NCI-H446 (cell line): ENCODE data around the gene LRRD1.
"Not testable (repeated sequence)": the region's sequence is repeated elsewhere in the genome, so short reads cannot be mapped to it uniquely, and the experiment has no call there.

Experiments used
- DNase-seq, 2 experiments: peaks; one replicate each; lab custom pipeline; 2025; lab: John Stamatoyannopoulos, UW

The LRRD1 gene

DNA sequence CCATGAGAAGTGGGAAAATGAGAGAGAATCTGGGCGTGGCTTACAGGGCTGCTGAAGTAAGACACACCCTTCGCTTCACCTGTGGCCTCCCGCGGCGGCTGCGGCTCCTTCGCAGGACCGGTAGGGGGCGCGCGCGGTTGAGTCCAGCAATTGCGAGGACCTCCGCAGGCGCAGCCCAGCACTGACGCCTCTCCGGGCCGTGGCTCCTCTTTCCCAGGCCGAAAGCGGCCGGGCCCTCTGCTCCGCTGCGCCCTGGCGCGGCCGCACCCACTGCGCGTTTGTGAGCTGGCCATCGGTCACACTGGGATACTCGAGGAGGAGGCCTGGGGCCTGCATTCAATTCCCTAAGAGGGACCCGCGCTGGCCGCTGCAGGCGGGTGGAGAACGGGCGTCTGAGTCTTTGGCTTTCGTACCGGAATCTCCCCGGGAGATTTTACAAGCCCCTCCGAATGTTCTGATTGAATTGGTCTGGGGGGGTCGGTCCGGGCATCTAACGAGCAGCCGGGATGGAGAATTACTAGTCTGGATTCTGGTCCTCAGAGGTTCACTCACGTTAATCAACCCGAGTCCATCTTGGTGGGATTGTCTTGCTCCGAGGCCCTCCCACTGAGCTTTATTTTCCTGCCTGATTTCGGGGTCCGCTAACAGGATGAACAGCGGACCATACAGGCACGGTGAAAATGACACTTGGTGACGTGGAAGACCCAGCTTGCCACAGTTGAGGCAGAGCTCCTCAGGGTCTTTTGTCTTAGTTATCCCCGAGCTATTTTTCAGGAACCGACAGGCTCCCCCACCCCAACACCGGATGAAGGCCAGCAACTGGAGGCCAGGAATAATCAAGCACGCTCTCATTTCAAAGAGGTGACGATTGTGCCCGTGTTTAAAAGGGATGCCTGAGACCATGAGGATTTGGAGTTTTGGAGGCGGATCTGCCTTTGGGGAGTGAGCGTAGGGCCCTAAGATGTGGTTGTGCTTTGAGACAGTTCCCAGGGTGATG is at the start of gene LRRD1:
TSS of gene LRRD1 (minus strand) at position 215 of the 997 bp plus-strand sequence. CDS start 13,940 bp downstream, outside the sequence.
- peak; percentile 10 to 36 for DNase-seq

DNA sequence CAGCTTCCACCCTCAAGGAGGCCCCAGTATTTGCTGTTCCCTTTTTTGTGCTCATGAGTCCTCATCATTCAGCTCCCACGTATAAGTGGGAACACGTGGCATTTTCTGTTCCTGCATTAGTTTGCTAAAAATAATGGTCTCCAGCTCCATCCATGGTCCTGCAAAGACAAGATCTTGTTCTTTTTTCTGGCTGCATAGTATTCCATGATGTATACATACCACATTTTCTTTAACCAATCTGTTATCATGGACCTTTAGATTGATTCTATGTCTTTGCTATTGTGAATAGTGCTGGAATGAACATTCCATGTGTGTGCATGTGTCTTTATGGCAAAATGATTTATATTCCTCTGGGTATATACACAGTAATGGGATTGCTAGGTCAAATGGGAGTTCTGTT is 49.8 kb upstream of the LRRD1 start:
- DNase-seq = no peak

DNA sequence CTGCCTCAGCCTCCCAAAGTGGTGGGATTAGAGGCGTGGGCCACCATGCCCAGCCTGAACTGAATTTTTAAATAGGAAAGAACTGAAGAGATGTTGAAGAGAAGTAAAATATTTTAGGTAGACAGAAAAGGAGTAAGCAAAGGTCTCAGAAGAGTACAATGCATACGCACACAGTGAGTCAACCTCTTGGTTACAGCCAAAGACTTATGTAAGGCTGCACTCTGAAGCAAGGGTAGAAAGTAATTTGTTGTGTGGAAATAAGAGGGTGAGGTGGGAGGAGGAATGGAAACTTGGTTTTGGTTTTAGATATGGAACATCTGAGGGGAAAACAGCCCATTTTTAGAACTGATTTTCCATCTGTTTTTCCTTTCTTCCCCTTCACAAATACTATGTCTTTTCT is 49.2 kb upstream of the LRRD1 start:
- no peak for DNase-seq

DNA sequence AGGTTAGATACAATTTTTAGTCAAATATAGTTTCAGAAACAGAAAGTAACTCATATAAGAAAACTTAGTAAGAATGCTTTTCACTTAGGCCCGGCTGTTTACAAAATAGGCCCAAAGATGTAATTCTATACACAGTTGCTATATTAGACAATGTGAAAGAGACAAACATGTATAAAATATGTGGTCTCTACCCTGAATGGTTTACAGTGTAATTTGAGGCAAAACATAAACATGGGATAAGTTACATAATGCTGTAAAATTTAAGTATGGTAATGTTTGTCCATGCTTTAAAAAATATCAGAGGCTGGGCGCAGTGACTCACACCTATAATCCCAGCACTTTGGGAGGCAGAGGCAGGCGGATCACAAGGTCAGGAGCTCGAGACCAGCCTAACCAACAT is 48.0 kb upstream of the LRRD1 start:
- no peak for DNase-seq

DNA sequence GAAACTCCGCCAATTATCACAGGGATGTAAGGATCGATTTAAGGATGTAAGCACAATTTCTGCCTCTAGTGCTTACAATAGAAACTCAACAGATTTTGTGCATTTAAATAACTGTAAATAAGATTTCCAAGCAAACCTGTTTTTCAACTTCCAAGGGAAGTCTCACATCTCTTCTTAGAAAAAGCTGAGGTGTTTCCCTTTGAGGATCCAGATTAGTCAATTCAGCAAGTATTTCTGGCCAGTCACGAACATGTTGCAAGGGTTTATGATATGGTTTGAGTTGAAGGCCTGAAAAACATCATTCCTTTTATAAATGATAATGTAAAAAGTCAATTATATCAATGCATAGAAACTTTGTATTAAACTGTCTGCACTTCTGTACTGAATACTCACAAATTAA is 42.8 kb upstream of the LRRD1 start:
- no peak for DNase-seq

DNA sequence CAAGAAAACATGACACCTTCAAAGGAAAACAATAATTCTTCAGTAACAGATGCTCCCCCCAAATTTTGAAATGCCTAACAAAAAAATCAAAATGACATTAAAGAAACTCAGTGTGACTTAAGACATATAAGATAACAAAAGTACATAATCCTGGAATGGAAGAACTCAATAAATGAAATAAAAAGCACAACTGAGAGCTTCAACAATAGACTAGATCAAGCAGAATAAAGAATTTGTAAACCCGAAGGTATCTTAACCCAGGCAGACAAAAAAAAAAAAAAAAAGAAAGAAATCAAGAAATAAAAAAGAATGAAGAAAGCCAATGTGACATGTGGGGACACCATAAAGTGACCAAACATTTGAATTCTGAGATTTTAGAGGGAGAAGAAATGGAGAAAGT is 27.7 kb upstream of the LRRD1 start:
- DNase-seq = no peak

DNA sequence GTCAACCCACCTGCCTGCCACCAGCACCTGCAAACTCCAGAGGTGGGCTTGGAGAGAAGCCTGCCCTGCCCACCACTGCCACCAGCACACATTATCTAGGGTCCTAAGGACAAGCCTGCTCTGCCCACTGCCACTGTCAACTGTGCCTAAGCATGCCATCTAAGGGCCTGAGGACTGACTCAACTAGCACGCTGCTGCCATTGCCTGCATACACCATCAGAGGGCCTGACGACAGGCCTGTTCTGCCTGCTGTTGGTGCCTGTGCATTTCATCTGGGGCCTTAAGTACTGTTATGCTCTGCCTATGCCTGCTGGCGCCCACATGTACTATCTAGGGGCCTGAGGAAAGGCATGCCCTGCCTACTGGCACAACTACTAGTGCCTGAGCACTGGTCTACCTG is 27.0 kb upstream of the LRRD1 start:
- DNase-seq = no peak

DNA sequence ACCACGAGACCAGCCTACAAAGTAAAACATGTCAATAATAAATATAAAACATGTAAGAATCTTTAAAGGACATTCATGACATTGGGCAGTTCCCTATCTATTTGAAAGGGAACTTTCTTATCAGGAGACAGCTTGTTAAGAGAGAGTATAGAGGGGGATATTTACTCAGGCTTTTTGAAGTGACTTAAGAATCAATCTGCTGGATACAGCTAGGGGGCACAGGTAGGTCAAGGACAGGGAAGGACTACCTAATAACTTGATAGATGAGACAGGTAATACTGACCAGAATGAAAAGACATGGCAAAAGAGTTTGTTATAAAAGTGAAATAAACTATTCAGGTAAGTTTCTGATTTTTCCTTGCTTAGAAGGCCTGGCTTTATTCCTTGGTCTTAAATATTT is 21.8 kb upstream of the LRRD1 start:
- no peak for DNase-seq

DNA sequence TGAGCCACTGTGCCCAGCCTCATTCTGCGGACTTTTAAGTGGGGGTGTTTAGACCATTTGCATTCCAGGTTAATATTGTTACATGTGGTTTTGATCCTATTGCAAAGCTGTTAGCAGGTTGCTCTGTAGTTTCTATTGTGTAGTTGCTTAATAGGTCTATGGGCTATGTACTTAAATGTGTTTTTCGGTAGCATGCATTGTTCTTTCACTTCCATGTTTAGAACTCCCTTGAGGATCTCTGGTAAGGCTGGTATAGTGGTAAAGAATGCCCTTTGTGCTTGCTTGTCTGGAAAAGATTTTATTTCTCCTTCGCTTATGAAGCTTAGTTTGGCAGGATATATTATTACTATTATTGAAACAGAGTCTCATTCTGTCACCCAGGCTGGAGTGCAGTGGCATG is 13.4 kb upstream of the LRRD1 start:
- DNase-seq = no peak

DNA sequence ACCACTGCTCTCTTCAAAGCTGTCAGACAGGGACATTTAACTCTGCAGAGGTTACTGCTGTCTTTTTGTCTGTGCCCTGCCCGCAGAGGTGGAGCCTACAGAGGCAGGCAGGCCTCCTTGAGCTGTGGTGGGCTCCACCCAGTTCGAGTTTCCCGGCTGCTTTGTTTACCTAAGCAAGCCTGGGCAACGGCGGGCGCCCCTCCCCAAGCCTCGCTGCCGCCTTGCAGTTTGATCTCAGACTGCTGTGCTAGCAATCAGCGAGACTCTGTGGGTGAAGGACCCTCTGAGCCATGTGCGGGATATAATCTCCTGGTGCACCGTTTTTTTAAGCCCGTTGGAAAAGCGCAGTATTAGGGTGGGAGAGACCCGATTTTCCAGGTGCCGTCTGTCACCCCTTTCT is 10.3 kb upstream of the LRRD1 start:
- DNase-seq = not testable (repeated sequence)

DNA sequence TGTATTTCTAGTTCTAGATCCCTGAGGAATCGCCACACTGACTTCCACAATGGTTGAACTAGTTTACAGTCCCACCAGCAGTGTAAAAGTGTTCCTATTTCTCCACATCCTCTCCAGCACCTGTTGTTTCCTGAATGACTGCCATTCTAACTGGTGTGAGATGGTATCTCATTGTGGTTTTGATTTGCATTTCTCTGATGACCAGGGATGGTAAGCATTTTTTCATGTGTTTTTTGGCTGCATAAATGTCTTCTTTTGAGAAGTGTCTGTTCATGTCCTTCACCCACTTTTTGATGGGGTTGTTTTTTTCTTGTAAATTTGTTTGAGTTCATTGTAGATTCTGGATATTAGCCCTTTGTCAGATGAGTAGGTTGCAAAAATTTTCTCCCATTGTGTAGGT is 5.4 kb upstream of the LRRD1 start:
- not testable (repeated sequence) for DNase-seq

DNA sequence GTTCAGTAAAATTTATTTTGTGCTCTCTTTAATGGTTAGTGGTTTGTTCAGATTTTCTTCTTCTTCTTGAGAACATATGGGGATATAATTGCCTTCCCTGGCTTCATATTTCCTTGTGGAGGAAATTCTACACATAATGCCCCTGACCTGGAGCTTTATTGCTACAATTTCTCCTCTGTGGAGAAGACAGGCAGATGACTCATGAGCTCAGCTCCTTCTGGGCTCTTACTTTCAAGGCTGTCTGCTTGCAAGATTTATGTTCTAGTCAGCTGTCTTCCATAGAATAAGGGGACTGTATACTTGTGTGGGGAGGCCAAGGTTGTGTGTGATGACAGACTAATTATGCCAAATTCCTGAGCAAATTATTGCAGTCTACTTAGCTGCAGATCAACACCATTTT is 1.6 kb downstream of the LRRD1 start:
- peak in 1 of 2 experiments; percentile 7 for DNase-seq

DNA sequence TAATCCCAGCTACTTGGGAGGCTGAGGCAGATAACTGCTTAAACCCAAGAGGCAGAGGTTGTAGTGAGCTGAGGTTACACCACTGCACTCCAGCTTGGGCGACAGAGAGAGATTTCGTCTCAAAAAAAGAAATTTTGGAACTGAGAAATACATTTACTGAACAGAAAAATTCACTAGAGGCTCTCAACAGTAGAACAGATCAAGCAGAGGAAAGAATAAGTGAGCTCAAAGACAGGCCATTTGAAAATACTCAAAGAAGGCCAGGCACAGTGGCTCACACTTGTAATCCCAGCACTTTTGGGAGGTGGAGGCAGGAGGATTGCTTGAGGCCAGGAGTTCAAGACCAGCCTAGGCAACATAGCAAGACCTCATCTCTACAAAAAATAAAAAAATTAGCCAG is 9.4 kb downstream of the LRRD1 start:
- DNase-seq = not testable (repeated sequence)

DNA sequence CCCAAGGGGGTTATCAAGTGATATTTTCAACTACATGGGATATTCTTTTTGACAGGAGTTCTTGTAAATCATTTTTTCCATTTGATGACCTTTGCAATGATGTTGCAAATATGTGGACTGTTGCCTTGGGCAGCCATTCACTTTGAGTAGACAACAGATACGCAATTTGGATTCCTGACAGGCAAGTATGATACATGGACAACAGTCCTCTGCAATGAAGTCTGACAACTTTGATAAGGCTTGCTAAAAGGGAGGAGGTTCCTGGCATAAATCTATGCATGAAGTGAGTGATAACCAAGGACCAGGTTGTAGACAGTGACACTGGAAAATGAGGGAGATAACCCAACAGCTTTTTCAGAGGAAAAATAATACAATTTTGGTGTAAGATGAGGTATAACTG is 17.7 kb downstream of the LRRD1 start:
- DNase-seq = no peak

DNA sequence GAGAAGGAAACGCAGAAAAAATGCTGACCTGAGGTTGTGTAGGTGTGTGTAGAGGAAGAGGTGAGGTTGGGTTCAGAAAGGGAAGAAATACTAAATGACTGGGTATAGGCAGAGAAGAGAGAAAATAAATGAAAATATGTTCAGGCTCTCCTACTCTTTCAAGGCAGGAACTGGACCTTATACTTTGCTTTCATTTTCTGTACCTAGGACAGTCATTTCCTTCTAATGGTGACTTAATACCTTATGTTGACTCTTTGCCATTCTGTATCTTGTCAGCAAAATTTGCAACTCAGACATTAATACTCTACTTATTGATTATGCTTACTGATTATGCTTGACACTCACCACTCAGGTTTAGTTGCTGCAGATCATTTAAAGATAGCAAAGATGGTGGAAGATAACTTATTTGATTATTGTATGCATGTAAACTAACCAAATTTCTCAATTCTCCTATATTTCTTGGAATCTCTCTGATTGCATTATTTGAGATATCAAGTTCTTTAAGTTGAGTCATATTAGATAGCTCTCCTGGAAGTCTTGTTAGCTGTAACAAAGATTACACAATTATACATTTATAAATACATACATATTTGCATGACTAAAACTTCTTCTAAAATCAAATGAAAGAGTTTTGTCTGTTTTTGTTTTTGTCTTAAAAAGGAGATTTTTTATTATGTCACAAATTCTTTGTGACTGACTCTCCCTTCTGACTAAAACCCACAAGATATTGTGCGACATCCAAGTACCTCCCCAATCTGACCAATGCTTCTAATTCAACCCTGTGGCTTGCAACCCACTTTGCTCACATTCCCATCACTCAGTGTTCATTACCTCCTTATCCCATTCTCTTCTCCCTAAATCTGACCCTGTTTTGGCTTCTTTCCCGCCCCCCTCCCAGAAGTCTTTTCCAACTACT is 20.0 kb downstream of the LRRD1 start:
- DNase-seq = no peak

DNA sequence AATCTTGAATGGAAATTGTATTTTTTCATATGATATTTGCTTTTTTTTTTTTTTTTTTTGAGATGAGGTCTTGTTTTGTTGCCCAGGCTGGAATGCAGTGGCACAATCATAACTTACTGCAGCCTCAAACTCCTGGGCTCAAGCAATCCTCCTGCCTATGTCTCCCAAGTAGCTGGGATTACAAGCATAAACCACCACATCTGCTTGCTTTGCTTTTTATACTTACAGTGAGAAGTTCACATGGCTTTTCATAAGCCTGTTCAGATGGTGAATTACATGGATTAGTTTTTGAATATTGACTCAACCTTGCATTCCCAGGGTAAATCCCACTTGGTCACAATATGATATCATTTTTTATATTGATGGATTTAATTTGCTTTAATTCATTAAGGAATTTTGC is 22.0 kb downstream of the LRRD1 start:
- DNase-seq = no peak

DNA sequence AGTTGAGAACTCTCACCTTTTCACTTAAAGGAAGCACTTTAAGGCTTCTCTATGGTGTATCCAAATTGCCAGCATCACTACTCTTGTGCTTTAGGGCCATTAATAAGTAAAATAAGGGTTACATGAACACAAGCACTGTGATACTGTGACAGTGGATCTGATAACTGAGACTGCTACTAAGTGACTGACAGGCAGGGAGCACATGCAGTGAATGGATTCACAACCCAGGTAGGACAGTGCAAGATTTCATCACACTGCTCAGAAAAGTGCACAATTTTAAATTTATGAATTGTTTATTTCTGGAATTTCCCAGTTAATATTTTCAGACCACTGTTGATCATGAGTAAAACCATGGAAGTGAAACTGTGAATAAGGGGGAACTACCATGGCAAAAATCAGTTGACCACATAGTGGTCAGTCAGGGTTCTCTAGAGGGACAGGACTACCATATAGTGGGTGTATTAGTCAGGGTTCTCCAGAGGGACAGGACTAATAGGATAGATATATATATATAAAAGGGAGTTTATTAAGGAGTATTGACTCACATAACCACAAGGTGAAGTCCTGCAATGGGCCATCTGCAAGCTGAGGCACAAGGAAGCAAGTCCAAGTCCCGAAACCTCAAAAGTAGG is 23.7 kb downstream of the LRRD1 start:
- DNase-seq = no peak

DNA sequence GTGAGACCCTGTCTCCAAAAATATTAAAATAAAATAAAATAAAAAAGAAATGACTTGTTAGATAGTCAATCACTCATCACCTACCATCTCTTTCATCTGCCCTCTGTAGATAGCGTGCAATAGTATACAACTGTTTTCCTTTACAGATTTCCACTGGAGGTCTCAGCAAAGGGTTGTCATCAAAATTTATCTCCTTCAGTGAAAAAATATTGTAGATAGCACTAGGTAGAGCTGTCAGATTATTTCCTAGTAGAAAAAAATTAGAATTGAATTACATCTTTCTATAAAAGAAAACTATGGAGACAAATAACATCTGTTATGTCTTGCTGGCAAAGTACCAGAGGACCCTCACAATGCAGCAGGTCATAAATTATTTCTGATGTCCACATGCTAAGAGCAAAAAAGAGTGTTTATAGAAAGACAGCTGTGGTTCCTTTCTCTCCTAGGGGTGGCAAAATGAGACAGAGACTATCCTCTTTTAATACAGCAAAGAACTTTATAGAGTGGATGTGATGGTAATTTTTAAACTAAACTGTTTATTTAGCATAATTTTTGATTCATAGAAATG is 28.4 kb downstream of the LRRD1 start:
- peak in 1 of 2 experiments; percentile 10 for DNase-seq

DNA sequence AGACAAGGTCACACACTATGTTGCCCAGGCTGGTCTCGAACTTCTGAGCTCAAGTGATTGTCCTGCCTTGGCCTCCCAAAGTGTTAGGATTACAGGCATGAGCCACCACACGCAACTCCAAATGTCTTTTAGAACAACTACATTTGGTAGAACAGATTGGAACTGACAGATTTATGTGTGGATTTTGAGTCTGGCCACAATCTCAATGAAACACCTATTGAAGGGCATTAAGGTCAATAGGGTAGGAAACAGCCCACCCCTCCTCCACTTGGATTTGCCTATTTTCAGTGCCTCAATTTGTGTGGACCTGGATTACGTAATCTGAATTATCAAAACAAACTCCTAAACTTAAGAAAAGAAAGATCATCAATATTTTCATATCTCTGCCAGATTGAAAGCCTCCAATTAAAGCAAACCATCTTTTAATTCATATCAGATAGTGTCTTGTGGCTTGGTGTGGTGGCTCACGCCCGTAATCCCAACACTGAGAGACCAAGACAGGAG is 29.2 kb downstream of the LRRD1 start:
- no peak for DNase-seq

DNA sequence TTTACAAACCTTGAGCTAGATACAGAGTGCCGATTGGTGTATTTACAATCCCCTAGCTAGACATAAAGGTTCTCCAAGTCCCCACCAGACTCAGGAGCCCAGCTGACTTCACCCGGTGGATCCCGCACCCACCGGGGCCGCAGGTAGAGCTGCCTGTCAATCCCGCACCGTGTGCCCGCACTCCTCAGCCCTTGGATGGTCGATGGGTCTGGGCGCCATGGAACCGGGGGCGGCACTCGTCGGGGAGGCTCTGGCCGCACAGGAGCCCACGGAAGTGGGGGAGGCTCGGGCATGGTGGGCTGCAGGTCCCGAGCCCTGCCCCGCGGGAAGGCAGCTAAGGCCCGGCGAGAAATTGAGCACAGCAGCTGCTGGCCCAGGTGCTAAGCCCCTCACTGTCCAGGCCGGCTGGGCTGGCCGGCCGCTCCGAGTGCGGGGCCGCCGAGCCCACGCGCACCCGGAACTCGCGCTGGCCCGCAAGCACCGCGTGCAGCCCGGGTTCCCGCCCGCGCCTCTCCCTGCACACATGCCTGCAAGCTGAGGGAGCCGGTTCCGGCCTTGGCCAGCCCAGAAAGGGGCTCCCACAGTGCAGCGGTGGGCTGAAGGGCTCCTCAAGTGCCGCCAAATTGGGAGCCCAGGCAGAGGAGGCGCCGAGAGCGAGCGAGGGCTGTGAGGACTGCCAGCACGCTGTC is 35.6 kb downstream of the LRRD1 start:
- not testable (repeated sequence) for DNase-seq

DNA sequence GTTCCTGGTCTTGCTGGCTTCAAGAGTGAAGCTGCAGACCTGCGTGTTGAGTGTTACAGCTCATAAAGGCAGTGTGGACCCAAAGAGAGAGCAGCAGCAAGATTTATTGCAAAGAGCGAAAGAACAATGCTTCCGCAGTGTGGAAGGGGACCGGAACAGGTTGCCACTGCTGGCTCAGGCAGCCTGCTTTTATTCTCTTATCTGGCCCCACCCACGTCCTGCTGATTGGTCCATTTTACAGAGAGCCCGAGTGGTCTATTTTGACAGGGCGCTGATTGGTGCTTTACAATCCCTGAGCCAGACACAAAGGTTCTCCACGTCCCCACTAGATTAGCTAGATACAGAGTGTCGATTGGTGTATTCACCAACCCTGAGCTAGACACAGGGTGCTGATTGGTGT is 36.2 kb downstream of the LRRD1 start:
- DNase-seq = not testable (repeated sequence)
